Measurements from ENCODE around the gene KANK2. TPM values are rescaled to one million over a fixed set of nuclear protein-coding genes. Genes with fewer than 3 reads are reported as not detected.

The KANK2 gene
- total and polyA plus RNA-seq, 2 of the 13 experiments (the other 11 are each of a cell fraction or from before 2014, with no cell fraction given): 5.7 to 12.9 TPM

DNA sequence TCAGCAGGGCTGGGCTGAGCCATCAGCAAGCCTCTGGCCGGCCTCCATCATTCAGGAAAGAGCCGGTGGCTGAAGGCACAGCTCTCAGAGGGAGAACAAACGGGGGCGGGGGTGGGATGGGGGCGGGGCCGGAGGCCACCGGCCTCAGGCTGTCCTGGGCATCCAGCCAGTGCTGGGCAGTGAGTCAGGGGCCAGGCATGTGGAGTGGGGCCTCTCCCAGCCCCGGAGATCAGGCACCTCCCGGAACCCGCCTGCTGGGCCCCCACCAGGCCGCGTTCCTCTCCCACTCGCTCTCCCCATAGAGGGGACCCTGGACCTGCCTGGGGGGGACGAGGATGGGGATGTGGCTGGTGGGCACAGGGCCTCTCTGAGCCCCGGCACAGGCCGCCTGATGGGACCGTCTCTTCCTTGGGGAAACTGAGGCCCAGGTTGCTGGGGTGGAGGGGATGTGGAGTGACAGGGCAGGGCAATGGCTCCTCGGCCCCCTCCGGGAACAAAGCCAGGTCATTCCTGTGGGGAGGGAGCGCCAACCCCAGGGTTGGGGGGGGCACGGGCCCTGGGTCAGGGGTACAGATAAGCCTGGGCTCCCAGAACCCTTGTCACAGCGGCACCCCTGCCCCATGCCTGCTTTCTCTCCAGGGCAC lies 54.7 kb downstream of the KANK2 start (continued):
- 0 out of 2 replicates have a peak, but pooled peaks have one; percentile 59 for TF ChIP-seq ZNF33B (CRISPR knock-in tag; IDR thresholded peaks at IDR 0.05)
- TF ChIP-seq JARID2 (CRISPR knock-in tag; IDR thresholded peaks at IDR 0.05; ENCODE audit: insufficient replicate concordance): no peak
- TF ChIP-seq, protein P1, sequence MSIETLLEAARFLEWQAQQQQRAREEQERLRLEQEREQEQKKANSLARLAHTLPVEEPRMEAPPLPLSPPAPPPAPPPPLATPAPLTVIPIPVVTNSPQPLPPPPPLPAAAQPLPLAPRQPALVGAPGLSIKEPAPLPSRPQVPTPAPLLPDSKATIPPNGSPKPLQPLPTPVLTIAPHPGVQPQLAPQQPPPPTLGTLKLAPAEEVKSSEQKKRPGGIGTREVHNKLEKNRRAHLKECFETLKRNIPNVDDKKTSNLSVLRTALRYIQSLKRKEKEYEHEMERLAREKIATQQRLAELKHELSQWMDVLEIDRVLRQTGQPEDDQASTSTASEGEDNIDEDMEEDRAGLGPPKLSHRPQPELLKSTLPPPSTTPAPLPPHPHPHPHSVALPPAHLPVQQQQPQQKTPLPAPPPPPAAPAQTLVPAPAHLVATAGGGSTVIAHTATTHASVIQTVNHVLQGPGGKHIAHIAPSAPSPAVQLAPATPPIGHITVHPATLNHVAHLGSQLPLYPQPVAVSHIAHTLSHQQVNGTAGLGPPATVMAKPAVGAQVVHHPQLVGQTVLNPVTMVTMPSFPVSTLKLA (IDR thresholded peaks at IDR 0.05): no peak
- peak; percentile 82; the same call in 1 of the 2 replicates for TF ChIP-seq PCBP1 (IDR thresholded peaks at IDR 0.05; ENCODE audit: borderline replicate concordance, low read depth, low read length)
- no peak; the same call in none of the 2 replicates for TF ChIP-seq HDAC2 (CRISPR knock-in tag; IDR thresholded peaks at IDR 0.05)
- TF ChIP-seq PITX1 (CRISPR knock-in tag; IDR thresholded peaks at IDR 0.05): no peak
- no peak for TF ChIP-seq RFX1 (IDR thresholded peaks at IDR 0.05)
- TF ChIP-seq ZNF879 (CRISPR knock-in tag; IDR thresholded peaks at IDR 0.05): no peak
- no peak for TF ChIP-seq KMT2A (CRISPR knock-in tag; IDR thresholded peaks at IDR 0.05)
- TF ChIP-seq MXD4 (CRISPR knock-in tag; IDR thresholded peaks at IDR 0.05): no peak
- no peak for TF ChIP-seq ZFP36L2 (CRISPR knock-in tag; IDR thresholded peaks at IDR 0.05)
- no peak for TF ChIP-seq ZNF841 (CRISPR knock-in tag; IDR thresholded peaks at IDR 0.05; ENCODE audit: borderline replicate concordance)
- no peak for TF ChIP-seq GPN1 (CRISPR knock-in tag; IDR thresholded peaks at IDR 0.05; ENCODE audit: borderline replicate concordance)
- TF ChIP-seq UBTF (CRISPR knock-in tag; IDR thresholded peaks at IDR 0.05): peak; percentile 61; the same call in 1 of the 2 replicates
- no peak for TF ChIP-seq CBX2 (IDR thresholded peaks at IDR 0.05; ENCODE audit: low read depth, low read length)
- no peak for TF ChIP-seq CBX2 (CRISPR knock-in tag; IDR thresholded peaks at IDR 0.05; ENCODE audit: low read depth)
- TF ChIP-seq SRSF1 (optimal IDR thresholded peaks at IDR 0.05; ENCODE audit: low read depth, low read length): peak; percentile 52
- peak; percentile 26; the same call in 1 of the 2 replicates for TF ChIP-seq TARDBP (CRISPR knock-in tag; IDR thresholded peaks at IDR 0.05)
- no peak for TF ChIP-seq ZFP82 (CRISPR knock-in tag; IDR thresholded peaks at IDR 0.05; ENCODE audit: borderline replicate concordance)
- no peak; the same call in 1 of the 2 replicates for TF ChIP-seq GATAD2A (CRISPR knock-in tag; IDR thresholded peaks at IDR 0.05)
- no peak for TF ChIP-seq ZNF704 (CRISPR knock-in tag; IDR thresholded peaks at IDR 0.05; ENCODE audit: borderline replicate concordance)
- no peak for TF ChIP-seq PTBP1 (IDR thresholded peaks at IDR 0.05; ENCODE audit: low read depth, low read length, poor library complexity, severe bottlenecking)
- peak; percentile 82; the same call in 1 of the 2 replicates for TF ChIP-seq ZNF34 (CRISPR knock-in tag; IDR thresholded peaks at IDR 0.05; ENCODE audit: borderline replicate concordance)
- TF ChIP-seq ZNF605 (CRISPR knock-in tag; IDR thresholded peaks at IDR 0.05): 0 out of 2 replicates have a peak, but pooled peaks have one; percentile 22
- no peak for TF ChIP-seq NR2C2 (CRISPR knock-in tag; IDR thresholded peaks at IDR 0.05; ENCODE audit: borderline replicate concordance)
- TF ChIP-seq GMEB2 (CRISPR knock-in tag; IDR thresholded peaks at IDR 0.05; ENCODE audit: low read depth): no peak

Measured in HepG2 (cell line).